Renal cortical epithelial cell (primary cell): ENCODE results near the gene IRF8. TPM values are rescaled to one million over a fixed set of nuclear protein-coding genes. Genes with fewer than 3 reads are reported as not detected.
"Not testable (repeated sequence)": the region's sequence is repeated elsewhere in the genome, so short reads cannot be mapped to it uniquely, and the experiment has no call there.

Source experiments
- DNase-seq: peaks from one replicate; pipeline ENCODE4 v3.0.0-alpha.2; 2011; ENCODE audit warnings: low read depth
- total RNA-seq: library from RNA; depleted of rRNA; stranded (reverse); fragments of >200 nt; gene quantifications from 2 replicates; pipeline ENCODE4 v1.2.3, GENCODE V29; 2014

IRF8 gene
- 1.0 and 1.9 TPM in 2 replicates for total RNA-seq

- peak; percentile 34 for DNase-seq
These were observed at the start of gene IRF8 for GRCh38 chr16:85898521-85899442. TSS of gene IRF8 (plus strand) at chr16:85899162. CDS start at chr16:85903016, 3,854 bp downstream.

GRCh38 chr16:85849388-85849787 is 49.6 kb upstream of the IRF8 start:
- no peak for DNase-seq

GRCh38 chr16:85850344-85850880 is 48.5 kb upstream of the IRF8 start:
- DNase-seq = no peak

GRCh38 chr16:85851034-85851785 is 47.8 kb upstream of the IRF8 start:
- DNase-seq = no peak

GRCh38 chr16:85853547-85854545 is 45.1 kb upstream of the IRF8 start:
- DNase-seq = no peak

- no peak for DNase-seq
These were observed 44.0 kb upstream of the IRF8 start for GRCh38 chr16:85854935-85855334.

GRCh38 chr16:85856079-85856478 is 42.9 kb upstream of the IRF8 start:
- no peak for DNase-seq

GRCh38 chr16:85856585-85856984 is 42.4 kb upstream of the IRF8 start:
- no peak for DNase-seq

- DNase-seq = no peak
These were observed 41.6 kb upstream of the IRF8 start for GRCh38 chr16:85857406-85857805.

GRCh38 chr16:85858571-85858970 is 40.4 kb upstream of the IRF8 start:
- DNase-seq = not testable (repeated sequence)

GRCh38 chr16:85858984-85859817 is 39.8 kb upstream of the IRF8 start:
- DNase-seq = no peak

GRCh38 chr16:85859818-85860125 is 39.2 kb upstream of the IRF8 start:
- DNase-seq = no peak

GRCh38 chr16:85860413-85861094 is 38.4 kb upstream of the IRF8 start:
- no peak for DNase-seq

GRCh38 chr16:85861095-85861825 is 37.7 kb upstream of the IRF8 start:
- no peak for DNase-seq

- DNase-seq = no peak
These were observed 36.2 kb upstream of the IRF8 start for GRCh38 chr16:85862476-85863383.

GRCh38 chr16:85863384-85863774 is 35.6 kb upstream of the IRF8 start:
- DNase-seq = peak; percentile 44

- no peak for DNase-seq
These were observed 34.0 kb upstream of the IRF8 start for GRCh38 chr16:85864965-85865364.

GRCh38 chr16:85867189-85867588 is 31.8 kb upstream of the IRF8 start:
- DNase-seq = no peak
